ENCODE data around the gene WSB2. TPM values are rescaled to one million over a fixed set of nuclear protein-coding genes. Genes with fewer than 3 reads are reported as not detected.

Gene WSB2
- total and polyA plus RNA-seq, 7 experiments from 2014 or later: 10.2 to 52.2 (median 18.5) TPM

DNA sequence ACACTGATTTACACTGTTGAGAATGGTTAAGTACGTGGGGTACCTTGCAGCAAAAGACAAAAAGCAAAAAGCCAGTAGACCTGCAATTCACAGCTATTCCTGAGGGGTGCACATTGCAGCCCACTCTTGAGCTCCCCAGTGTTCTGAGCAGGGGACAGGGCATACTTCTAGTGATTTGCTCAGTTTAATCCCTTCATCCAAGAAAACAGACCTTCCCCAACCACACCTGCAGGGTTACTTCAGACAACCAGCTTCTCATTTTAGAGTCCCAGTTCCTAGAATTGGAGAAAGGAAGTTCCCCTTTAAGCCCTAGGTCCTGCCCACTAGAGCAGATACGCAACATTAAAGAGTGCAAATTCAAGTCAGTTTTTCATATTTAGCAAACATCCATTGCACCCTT lies 3.6 kb upstream of the WSB2 start:
- Histone ChIP-seq H3K36me3 (ENCODE audit: control insufficient read depth in 2 of 3, insufficient read depth in 3 of 3, low read length in 3 of 3) (peaks cover 0 to 8% (median 0%) of the 10 kb centered on the region in 3 experiments), H3K4me3 (ENCODE audit: low read length) (no peak overlapping the region), H3K27me3 (ENCODE audit: control insufficient read depth in 2 of 2, insufficient read depth in 2 of 2, low read length in 2 of 2) (no peaks in the 10 kb centered on the region), H3K9me3 (ENCODE audit: control insufficient read depth in 2 of 3, low read length in 3 of 3) (no peaks in the 10 kb centered on the region), H3K4me1 (ENCODE audit: control insufficient read depth in 2 of 2, insufficient read depth in 2 of 2, low read length in 2 of 2) (peaks cover 7 to 27% of the 10 kb centered on the region in 2 donors), H3K27ac (ENCODE audit: low read depth, low read length) (no peak overlapping the region)
- intact Hi-C loops (cut with micrococcal nuclease): loop anchor here (1.0 to 10.0 kb wide), 9 partner anchors 38 to 1600 kb away; partner anchors contain the start of genes FBXO21 (in 1 of the 2), PRKAB1 (in 1 of the 2), RNFT2 (in 1 of the 2) and SPRING1 (in 1 of the 2)
- peak; percentile 53 for ATAC-seq
- Mint-ChIP-seq H3K27ac (peak overlapping the region in 7 of 9 donors; percentile 31 to 85 (median 63)), H3K9me3 (no peaks in the 10 kb centered on the region), H3K4me1 (peaks cover 34 to 68% (median 54%) of the 10 kb centered on the region in 7 donors), H3K36me3 (peaks cover 0 to 2% (median 0%) of the 10 kb centered on the region in 5 donors), H3K27me3 (peaks cover 0 to 9% (median 0%) of the 10 kb centered on the region in 5 donors), H3K4me3 (peak overlapping the region; percentile 45 to 81 (median 63))
- CTCF ChIA-PET: interaction anchor here (0.6 to 1.6 kb wide), 4 partner anchors 9 to 313 kb away, joined by 3 to 10 read pairs (median 3); partner anchors contain the start of gene SUDS3
- DNase-seq: peak in 3 of 9 donors; percentile 21 to 27 (median 25)
- POLR2A ChIA-PET: interaction anchor here (0.8 to 2.0 kb wide), 3 partner anchors 9 to 311 kb away, joined by 3 to 6 read pairs (median 4); partner anchors contain the start of gene RFC5

DNA sequence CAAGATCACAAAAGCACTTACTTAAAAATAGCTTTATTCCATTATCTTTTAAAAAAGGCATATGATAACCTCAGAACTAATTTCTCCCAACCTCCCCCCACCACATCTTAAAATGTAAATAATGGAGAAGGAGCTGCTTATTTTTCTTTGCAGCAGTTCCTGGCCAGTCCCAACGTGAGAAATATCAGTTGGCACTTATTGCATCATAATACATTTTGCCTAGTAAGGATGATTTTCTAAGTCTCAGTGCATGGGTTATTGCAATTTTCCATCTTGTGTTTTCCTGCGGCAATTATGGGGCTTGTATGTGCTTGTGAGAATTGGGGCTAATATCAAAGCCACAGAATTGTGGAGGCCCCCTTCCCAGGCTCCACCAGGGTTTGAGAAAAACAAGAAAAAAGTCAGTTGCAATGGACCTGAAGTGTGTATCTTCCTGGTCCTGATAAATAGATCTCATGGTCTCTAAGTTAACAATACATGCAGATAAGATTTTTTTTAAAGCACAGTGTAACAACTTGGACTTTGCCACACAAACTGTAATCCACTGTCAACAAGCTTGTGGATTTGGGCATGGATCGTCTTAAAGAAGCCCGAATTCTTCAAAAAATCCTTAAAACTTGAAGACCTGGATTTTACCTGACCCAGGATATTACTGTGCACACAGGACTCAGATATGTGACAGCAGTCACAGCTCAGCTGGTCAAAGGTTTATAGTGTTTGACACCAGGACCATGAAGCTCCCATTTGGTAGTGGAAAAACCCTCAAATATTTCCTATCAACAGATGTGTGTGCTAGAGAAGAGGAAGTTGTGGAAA lies 2.8 kb upstream of the WSB2 start:
- Mint-ChIP-seq H3K27ac (peak overlapping the region in 3 of 9 donors; percentile 31 to 98 (median 51)), H3K27me3 (peaks cover 0 to 9% (median 0%) of the 10 kb centered on the region in 5 donors), H3K4me3 (peak overlapping the region; percentile 39 to 100 (median 84)), H3K36me3 (peaks cover 0 to 3% (median 0%) of the 10 kb centered on the region in 5 donors), H3K9me3 (no peaks in the 10 kb centered on the region), H3K4me1 (peaks cover 42 to 75% (median 62%) of the 10 kb centered on the region in 7 donors)
- Histone ChIP-seq H3K27me3 (ENCODE audit: control insufficient read depth in 2 of 2, insufficient read depth in 2 of 2, low read length in 2 of 2) (no peaks in the 10 kb centered on the region), H3K4me3 (ENCODE audit: low read length) (no peak overlapping the region), H3K36me3 (ENCODE audit: control insufficient read depth in 2 of 3, insufficient read depth in 3 of 3, low read length in 3 of 3) (peaks cover 0 to 8% (median 0%) of the 10 kb centered on the region in 3 experiments), H3K9me3 (ENCODE audit: control insufficient read depth in 2 of 3, low read length in 3 of 3) (no peaks in the 10 kb centered on the region), H3K4me1 (ENCODE audit: control insufficient read depth in 2 of 2, insufficient read depth in 2 of 2, low read length in 2 of 2) (peaks cover 13 to 32% of the 10 kb centered on the region in 2 donors), H3K27ac (ENCODE audit: low read depth, low read length) (no peak overlapping the region)
- intact Hi-C loops (cut with micrococcal nuclease): loop anchor here (2.0 to 10.0 kb wide), 9 partner anchors 39 to 1601 kb away; partner anchors contain the start of genes FBXO21 (in 1 of the 2), PRKAB1 (in 1 of the 2), RNFT2 (in 1 of the 2) and SPRING1 (in 1 of the 2)
- CTCF ChIA-PET: interaction anchor here (1.0 to 1.6 kb wide), 2 partner anchors 9 to 312 kb away, joined by 3 to 10 read pairs; partner anchors contain the start of gene SUDS3
- POLR2A ChIA-PET: interaction anchor here (0.9 to 2.0 kb wide), 3 partner anchors 47 to 312 kb away, joined by 3 to 6 read pairs (median 3); partner anchors contain the start of gene RFC5
- no peak for DNase-seq
- ATAC-seq: no peak

DNA sequence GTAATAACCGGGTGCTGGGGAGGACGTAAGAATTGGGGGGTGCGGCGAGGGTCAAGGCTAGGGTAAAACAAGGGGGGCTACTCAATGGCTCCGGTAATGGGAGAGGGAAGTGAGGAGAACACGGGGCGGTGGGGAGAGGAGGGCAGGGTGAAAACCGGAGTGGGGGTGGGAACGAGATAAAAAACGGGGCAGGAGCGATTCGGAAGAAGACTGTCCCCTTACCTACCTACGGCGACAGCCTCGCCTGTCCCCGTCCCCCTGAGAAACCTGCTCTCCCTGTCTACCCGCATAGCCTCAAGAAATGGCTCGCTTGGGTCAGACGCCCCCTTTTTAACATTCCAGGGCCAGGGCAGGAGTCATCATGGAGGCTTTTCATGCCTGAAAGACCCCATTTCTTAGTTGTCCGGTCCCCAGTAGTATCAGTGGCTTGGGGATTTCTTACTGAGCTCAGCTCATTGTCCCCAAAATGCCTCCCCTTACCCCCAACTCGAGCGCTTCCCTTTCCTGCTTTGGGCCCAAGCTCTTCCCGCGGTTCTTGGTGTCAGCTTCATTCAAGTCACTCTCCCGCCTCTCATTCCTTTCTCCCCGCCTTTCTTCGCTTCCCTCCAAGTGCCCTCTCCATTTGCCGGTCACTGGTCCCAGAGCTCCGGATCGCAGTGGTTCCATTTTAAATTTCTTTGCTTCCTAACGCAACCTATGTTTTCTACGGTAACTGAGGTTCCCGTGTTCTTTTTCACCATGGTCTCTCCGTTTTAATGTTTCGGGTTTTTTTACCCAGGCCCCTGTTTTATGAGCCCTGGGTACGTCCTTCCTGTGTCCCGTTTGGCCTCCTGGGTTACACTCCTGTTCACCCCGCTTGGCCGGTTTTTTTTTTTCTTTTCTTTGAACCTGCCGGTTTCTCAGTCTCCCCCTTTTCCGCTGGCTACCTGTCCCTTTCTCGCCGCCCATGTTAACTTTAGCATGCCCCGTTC lies 1.2 kb upstream of the WSB2 start:
- Histone ChIP-seq H3K4me1 (ENCODE audit: control insufficient read depth in 2 of 2, insufficient read depth in 2 of 2, low read length in 2 of 2) (peaks cover 13 to 32% of the 10 kb centered on the region in 2 donors), H3K9me3 (ENCODE audit: control insufficient read depth in 2 of 3, low read length in 3 of 3) (no peaks in the 10 kb centered on the region), H3K27me3 (ENCODE audit: control insufficient read depth in 2 of 2, insufficient read depth in 2 of 2, low read length in 2 of 2) (no peaks in the 10 kb centered on the region), H3K27ac (ENCODE audit: low read depth, low read length) (peak overlapping the region; percentile 76), H3K36me3 (ENCODE audit: control insufficient read depth in 2 of 3, insufficient read depth in 3 of 3, low read length in 3 of 3) (peaks cover 0 to 8% (median 0%) of the 10 kb centered on the region in 3 experiments), H3K4me3 (ENCODE audit: low read length) (peak overlapping the region; percentile 88)
- ChIA-PET CTCF (interaction anchor here (1.3 to 1.5 kb wide), 2 partner anchors 46 to 314 kb away, joined by 3 read pairs; partner anchors contain the start of gene RFC5), POLR2A (interaction anchor here (0.6 to 1.1 kb wide), 5 partner anchors 14 to 881 kb away, joined by 3 to 6 read pairs (median 3); partner anchors contain the start of genes PEBP1 and SUDS3)
- Mint-ChIP-seq H3K4me1 (peaks cover 42 to 66% (median 64%) of the 10 kb centered on the region in 7 donors), H3K36me3 (peaks cover 0 to 3% (median 0%) of the 10 kb centered on the region in 5 donors), H3K27me3 (no peaks in the 10 kb centered on the region), H3K27ac (peak overlapping the region; percentile 75 to 98 (median 93)), H3K9me3 (no peaks in the 10 kb centered on the region), H3K4me3 (peak overlapping the region; percentile 87 to 100 (median 95))
- DNase-seq (peak in 3 of 9 donors; percentile 9 to 32 (median 17)), ATAC-seq (no peak)
- intact Hi-C loops (cut with micrococcal nuclease): loop anchor here (1.0 to 10.0 kb wide), 13 partner anchors 40 to 1785 kb away; partner anchors contain the start of genes PEBP1 (in 2 of the 2), FBXO21 (in 1 of the 2), MED13L (in 1 of the 2) and PRKAB1 (in 1 of the 2)

DNA sequence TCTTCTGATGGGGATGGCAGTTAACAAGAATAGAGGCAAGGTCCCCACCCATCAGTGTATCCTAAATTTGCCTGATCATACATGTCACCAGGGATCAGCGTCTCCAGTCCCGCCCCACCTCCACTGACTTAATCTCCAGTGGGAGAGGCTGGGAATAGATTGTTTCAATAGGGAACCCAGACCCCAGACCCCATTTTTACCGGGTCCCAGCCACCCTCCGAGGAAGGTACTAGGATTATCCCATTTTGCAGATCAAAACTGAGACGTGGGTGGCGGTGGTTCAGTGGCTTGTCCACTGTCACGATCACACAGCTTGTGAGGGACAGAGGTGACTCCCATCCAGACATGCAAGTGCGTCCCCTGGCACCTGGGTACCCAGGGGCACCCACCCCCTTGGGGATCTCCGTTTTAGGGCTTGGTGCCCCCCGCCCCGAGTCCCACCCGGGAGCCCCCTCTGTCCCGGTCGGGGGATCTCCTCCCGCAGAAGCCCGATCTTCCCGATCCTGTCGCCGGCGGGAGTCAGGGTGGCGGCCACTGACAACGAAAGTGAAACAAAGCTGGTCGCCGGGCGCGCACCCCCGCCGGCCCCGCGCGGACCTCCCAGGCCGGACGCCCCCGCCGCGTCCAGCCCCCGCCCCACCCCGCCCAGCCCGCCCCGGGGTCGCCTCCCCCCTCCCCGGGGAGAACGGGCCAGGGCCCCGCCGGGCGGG lies 523 bp downstream of the WSB2 start:
- H3K4me1 ChIP-seq (ENCODE audit: control insufficient read depth in 2 of 2, insufficient read depth in 2 of 2, low read length in 2 of 2): peaks cover 13 to 27% of the 10 kb centered on the region in 2 donors
- no peaks in the 10 kb centered on the region for H3K9me3 ChIP-seq (ENCODE audit: control insufficient read depth in 2 of 3, low read length in 3 of 3)
- peaks cover 0 to 8% (median 0%) of the 10 kb centered on the region in 3 experiments for H3K36me3 ChIP-seq (ENCODE audit: control insufficient read depth in 2 of 3, insufficient read depth in 3 of 3, low read length in 3 of 3)
- peak overlapping the region; percentile 69 for H3K4me3 ChIP-seq (ENCODE audit: low read length)
- H3K36me3 Mint-ChIP-seq: peaks cover 0 to 3% (median 0%) of the 10 kb centered on the region in 5 donors
- H3K27me3 ChIP-seq (ENCODE audit: control insufficient read depth in 2 of 2, insufficient read depth in 2 of 2, low read length in 2 of 2): no peaks in the 10 kb centered on the region
- CTCF ChIA-PET: interaction anchor here (1.0 to 1.3 kb wide), 2 partner anchors 7 to 31 kb away, joined by 3 to 4 read pairs; no protein-coding TSS in a partner anchor
- POLR2A ChIA-PET: interaction anchor here (0.5 to 2.3 kb wide), 5 partner anchors 8 to 312 kb away, joined by 3 to 9 read pairs (median 3); partner anchors contain the start of genes RFC5 and TAOK3
- ATAC-seq: peak; percentile 55
- H3K4me3 Mint-ChIP-seq: peak overlapping the region; percentile 80 to 100 (median 91)
- H3K4me1 Mint-ChIP-seq: peaks cover 42 to 63% (median 56%) of the 10 kb centered on the region in 7 donors
- H3K27me3 Mint-ChIP-seq: no peaks in the 10 kb centered on the region
- peaks cover 0 to 1% (median 0%) of the 10 kb centered on the region in 11 donors for H3K9me3 Mint-ChIP-seq
- H3K27ac ChIP-seq (ENCODE audit: low read depth, low read length): peak overlapping the region; percentile 80
- intact Hi-C loops (cut with micrococcal nuclease): loop anchor here (1.0 to 10.0 kb wide), 12 partner anchors 42 to 1784 kb away; partner anchors contain the start of genes RFC5 (in 2 of the 2), FBXO21 (in 1 of the 2), MED13L (in 1 of the 2) and PEBP1 (in 1 of the 2)
- peak overlapping the region; percentile 91 to 96 (median 93) for H3K27ac Mint-ChIP-seq
- DNase-seq: peak in 8 of 9 donors; percentile 17 to 57 (median 26)
